Upper lobe of left lung (tissue), 6 donors: ENCODE data around the gene TOP3B. TPM values are rescaled to one million over a fixed set of nuclear protein-coding genes. Genes with fewer than 3 reads are reported as not detected.

Source experiments
- ATAC-seq, 2 donors: fragments of 200-7000 bp; cut with Tn5 transposase; one replicate each; pipeline ENCODE4 v1.9.1; 2022; ENCODE audit warnings: mild to moderate bottlenecking in 2 of 2, moderate library complexity in 2 of 2; ENCODE audit not compliant: low FRiP score in 2 of 2
- DNase-seq, 2 donors: peaks; one replicate each; pipeline ENCODE4 v3.0.0-alpha.2; 2019 to 2020
- H3K27ac ChIP-seq, 4 donors: fragments of 200-600 bp; sonication (generic); one replicate each; pipeline ENCODE4 v1.5.1; 2016 to 2019
- H3K27me3 ChIP-seq, 4 donors: fragments of 200-600 bp; sonication (generic); one replicate each; pipeline ENCODE4 v1.5.1; 2017 to 2019
- H3K36me3 ChIP-seq, 4 donors: fragments of 200-600 bp; sonication (generic); one replicate each; pipeline ENCODE4 v1.5.1; 2016 to 2019
- H3K4me1 ChIP-seq, 4 donors: fragments of 200-600 bp; sonication (generic); one replicate each; pipeline ENCODE4 v1.5.1; 2018 to 2019
- H3K4me3 ChIP-seq, 4 donors: fragments of 200-600 bp; sonication (generic); one replicate each; pipeline ENCODE4 v1.5.1; 2017 to 2019; ENCODE audit warnings: mild to moderate bottlenecking in 2 of 4, moderate library complexity in 1 of 4
- H3K9me3 ChIP-seq, 4 donors: fragments of 200-600 bp; sonication (generic); one replicate each; pipeline ENCODE4 v1.5.1; 2018 to 2019
- EP300 ChIP-seq, 4 donors: sonication (generic); formaldehyde crosslinking; IDR thresholded peaks; one replicate each; pipeline ENCODE4 v1.5.1; 2017; ENCODE audit warnings: antibody characterized with exemption in 4 of 4, control low read depth in 2 of 4
- POLR2A ChIP-seq, 4 donors: fragments of 450-650 bp; IDR thresholded peaks; one replicate each; pipeline ENCODE4 v1.5.1; 2016 to 2017; ENCODE audit warnings: antibody characterized with exemption in 4 of 4, mild to moderate bottlenecking in 2 of 4
- POLR2AphosphoS5 ChIP-seq, 2 donors: sonication (generic); formaldehyde crosslinking; IDR thresholded peaks; one replicate each; pipeline ENCODE4 v1.5.1; 2017; ENCODE audit warnings: antibody characterized with exemption in 2 of 2
- WGBS, 2 donors: methylation state at CpG; one replicate each; pipeline ENCODE4 v1.1.5; 2017 to 2018; 5-methylcytosine and 5-hydroxymethylcytosine counted together
- total RNA-seq, 6 donors: library from RNA; depleted of rRNA in 4 of 6; stranded (reverse); fragments of >200 nt in 4 of 6; gene quantifications; one replicate each; pipeline versions ENCODE4 v1.1.0 to v1.2.1, GENCODE V29; 2016 to 2021
- TF ChIP-seq, protein P1 (sequence below), 6 experiments: fragments of 450-650 bp in 4 of 6; fragments of 200-600 bp in 2 of 6; sonication (generic) in 2 of 6; IDR thresholded peaks; one replicate each; pipeline ENCODE4 v1.5.1; 2016 to 2019; ENCODE audit warnings: antibody characterized with exemption in 6 of 6
- donor health status: DM: no; HTN: no; CAD: no; lungs with moderate emphysema.
- donor health status: DM: no; HTN: yes; CAD: no; lungs with severe emphysema.

Gene TOP3B
- total RNA-seq, 6 donors from 2014 or later = 22.5 to 111 (median 34.0) TPM

DNA sequence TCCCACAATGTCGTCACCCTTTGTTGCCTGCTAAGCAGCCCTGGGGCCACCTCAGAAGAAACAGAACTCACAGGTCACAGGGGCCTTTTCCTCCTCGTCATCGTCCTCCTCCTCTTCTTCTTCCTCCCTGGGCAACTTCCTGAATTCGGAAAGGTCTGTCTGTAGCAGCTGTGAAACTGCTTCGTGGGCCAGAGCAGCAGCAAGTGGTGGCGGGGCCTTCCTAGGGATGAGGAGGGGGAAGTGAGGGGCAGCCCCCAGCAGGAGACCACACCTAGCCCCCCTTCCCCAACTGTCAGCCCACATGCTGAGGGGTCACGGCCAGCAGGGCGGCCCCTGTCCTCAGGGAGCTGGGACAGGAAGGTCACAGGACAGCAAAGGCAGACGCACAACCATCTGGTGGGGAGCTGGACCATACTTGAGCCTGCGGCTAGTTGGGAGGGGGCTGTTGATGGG lies 43.1 kb downstream of the TOP3B start:
- H3K27ac ChIP-seq = peak overlapping the region; percentile 93 to 98 (median 96)
- no peak for ATAC-seq
- peaks cover 82 to 91% (median 88%) of the 10 kb centered on the region in 4 donors for H3K4me1 ChIP-seq

DNA sequence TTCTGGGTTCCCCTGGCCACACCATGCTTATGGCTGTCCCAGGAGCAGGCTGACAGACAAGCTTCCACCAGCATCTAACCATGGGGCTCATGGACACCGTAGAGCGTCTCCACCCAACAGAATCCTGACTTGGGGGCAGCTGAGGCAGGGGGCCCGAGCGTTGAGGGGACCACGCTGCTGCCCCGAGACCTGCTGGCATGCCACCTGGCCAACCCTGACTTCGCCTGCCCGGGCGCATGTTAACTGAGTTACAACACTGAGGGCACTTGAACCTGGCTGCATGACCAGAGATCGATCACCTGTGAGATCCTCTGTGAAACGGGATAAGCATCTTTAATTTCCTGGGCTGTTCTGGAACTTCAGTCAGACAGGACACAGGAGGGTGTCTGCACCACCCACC lies 43.7 kb downstream of the TOP3B start:
- DNase-seq = no peak
- WGBS, 2 donors = 58 to 68% methylated on average over 2 to 10 of the region's 11 CpGs
- no peaks in the 10 kb centered on the region for H3K9me3 ChIP-seq
- no peak for TF ChIP-seq POLR2A (IDR thresholded peaks at IDR 0.05)
- TF ChIP-seq, protein P1, sequence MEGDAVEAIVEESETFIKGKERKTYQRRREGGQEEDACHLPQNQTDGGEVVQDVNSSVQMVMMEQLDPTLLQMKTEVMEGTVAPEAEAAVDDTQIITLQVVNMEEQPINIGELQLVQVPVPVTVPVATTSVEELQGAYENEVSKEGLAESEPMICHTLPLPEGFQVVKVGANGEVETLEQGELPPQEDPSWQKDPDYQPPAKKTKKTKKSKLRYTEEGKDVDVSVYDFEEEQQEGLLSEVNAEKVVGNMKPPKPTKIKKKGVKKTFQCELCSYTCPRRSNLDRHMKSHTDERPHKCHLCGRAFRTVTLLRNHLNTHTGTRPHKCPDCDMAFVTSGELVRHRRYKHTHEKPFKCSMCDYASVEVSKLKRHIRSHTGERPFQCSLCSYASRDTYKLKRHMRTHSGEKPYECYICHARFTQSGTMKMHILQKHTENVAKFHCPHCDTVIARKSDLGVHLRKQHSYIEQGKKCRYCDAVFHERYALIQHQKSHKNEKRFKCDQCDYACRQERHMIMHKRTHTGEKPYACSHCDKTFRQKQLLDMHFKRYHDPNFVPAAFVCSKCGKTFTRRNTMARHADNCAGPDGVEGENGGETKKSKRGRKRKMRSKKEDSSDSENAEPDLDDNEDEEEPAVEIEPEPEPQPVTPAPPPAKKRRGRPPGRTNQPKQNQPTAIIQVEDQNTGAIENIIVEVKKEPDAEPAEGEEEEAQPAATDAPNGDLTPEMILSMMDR (IDR thresholded peaks at IDR 0.05) = no peak
- TF ChIP-seq POLR2AphosphoS5 (IDR thresholded peaks at IDR 0.05) = no peak
- no peak for TF ChIP-seq EP300 (IDR thresholded peaks at IDR 0.05)
- peak overlapping the region; percentile 93 to 98 (median 96) for H3K27ac ChIP-seq
- H3K36me3 ChIP-seq = peaks cover 0 to 34% (median 2%) of the 10 kb centered on the region in 4 donors
- no peak for ATAC-seq
- H3K27me3 ChIP-seq = no peaks in the 10 kb centered on the region
- peak overlapping the region in 2 of 4 donors; percentile 51 to 64 for H3K4me3 ChIP-seq
- peaks cover 77 to 86% (median 82%) of the 10 kb centered on the region in 4 donors for H3K4me1 ChIP-seq

More for the DNA sequence above, 43.1 kb downstream of the TOP3B start:
- TF ChIP-seq POLR2A (IDR thresholded peaks at IDR 0.05) (peak in 1 of 4 donors; percentile 22), POLR2AphosphoS5 (IDR thresholded peaks at IDR 0.05) (no peak)
- Histone ChIP-seq H3K36me3 (peaks cover 0 to 34% (median 6%) of the 10 kb centered on the region in 4 donors), H3K4me3 (no peak overlapping the region), H3K27me3 (no peaks in the 10 kb centered on the region), H3K9me3 (no peaks in the 10 kb centered on the region)
- WGBS, 2 donors = 28 to 34% methylated on average over 5 to 10 of the region's 10 CpGs
- peak in 1 of 2 donors; percentile 56 for DNase-seq

DNA sequence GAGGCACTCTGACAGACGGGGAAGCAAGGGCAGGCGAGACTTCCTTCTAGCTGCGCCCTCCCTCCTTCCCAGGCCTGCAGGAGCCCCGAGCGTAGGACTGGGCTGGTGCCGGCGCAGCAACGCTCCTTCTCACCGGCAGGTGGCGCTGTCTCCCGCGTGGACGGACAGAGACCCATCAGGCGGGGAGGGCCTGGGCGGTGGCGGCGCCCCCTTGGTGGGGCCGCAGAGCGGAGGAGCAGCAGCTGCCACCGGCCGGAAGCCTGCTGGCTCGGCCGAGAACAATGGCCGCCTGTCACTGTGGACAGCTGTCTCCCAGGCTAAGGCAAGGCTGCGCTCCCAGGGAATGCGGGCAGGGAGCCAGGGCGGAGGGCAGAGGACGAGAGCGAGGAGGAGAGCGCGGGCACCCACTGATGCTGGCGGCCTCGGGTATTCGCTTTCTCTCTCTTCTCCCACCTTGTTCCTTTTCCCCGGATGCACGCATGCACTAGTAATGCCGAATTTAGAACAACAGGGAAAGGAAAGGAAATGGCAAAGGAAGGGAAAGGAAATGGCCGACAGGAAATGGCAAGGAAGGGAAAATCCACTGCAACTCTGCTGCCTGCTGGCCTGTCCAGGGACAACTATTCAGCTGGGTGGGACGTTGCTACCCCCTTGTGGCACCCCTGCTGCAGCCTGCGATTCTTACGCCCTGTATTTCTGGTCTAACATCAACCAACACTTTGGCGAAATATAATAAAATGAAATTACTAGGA lies 44.3 kb downstream of the TOP3B start:
- peaks cover 70 to 79% (median 76%) of the 10 kb centered on the region in 4 donors for H3K4me1 ChIP-seq
- TF ChIP-seq, protein P1 (IDR thresholded peaks at IDR 0.05) = peak; percentile 98 to 100 (median 100)
- TF ChIP-seq EP300 (IDR thresholded peaks at IDR 0.05) (peak in 1 of 4 donors; percentile 69), POLR2A (IDR thresholded peaks at IDR 0.05) (peak in 2 of 4 donors; percentile 58 to 63), POLR2AphosphoS5 (IDR thresholded peaks at IDR 0.05) (peak; percentile 80 to 87)
- peak; percentile 94 to 96 for ATAC-seq

DNA sequence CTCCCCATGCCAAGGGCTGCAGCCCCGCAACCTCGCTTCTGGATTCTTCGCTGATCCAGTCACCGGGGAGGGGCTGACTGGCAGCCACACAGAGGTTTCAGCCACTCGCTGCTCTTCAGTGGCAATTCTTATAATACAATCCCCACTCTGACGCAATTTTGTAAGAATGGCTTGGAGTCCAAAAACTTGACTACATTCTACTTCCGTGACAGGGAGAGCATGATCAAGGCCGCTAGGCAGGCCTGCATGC lies 44.8 kb downstream of the TOP3B start:
- Histone ChIP-seq H3K36me3 (peaks cover 0 to 39% (median 12%) of the 10 kb centered on the region in 4 donors), H3K27me3 (no peaks in the 10 kb centered on the region), H3K27ac (peak overlapping the region; percentile 93 to 98 (median 96)), H3K4me3 (peak overlapping the region in 3 of 4 donors; percentile 51 to 64 (median 53)), H3K4me1 (peaks cover 65 to 74% (median 71%) of the 10 kb centered on the region in 4 donors), H3K9me3 (no peaks in the 10 kb centered on the region)
- ATAC-seq (peak; percentile 77 to 79), DNase-seq (no peak)
- TF ChIP-seq POLR2AphosphoS5 (IDR thresholded peaks at IDR 0.05) (no peak), POLR2A (IDR thresholded peaks at IDR 0.05) (no peak), EP300 (IDR thresholded peaks at IDR 0.05) (no peak)
- TF ChIP-seq, protein P1 (IDR thresholded peaks at IDR 0.05) = no peak
- 11% methylated on average over 8 of the region's 8 CpGs; no CpG with 5 or more reads in 1 of the 2 donors for WGBS, 2 donors

More for the DNA sequence above, 44.3 kb downstream of the TOP3B start:
- Histone ChIP-seq H3K36me3 (peaks cover 0 to 34% (median 7%) of the 10 kb centered on the region in 4 donors), H3K27ac (peak overlapping the region; percentile 93 to 98 (median 96)), H3K9me3 (no peaks in the 10 kb centered on the region), H3K27me3 (no peaks in the 10 kb centered on the region), H3K4me3 (peak overlapping the region in 3 of 4 donors; percentile 51 to 64 (median 53))
- peak; percentile 97 for DNase-seq
- 2% methylated on average over 24 to 42 of the region's 42 CpGs for WGBS, 2 donors

DNA sequence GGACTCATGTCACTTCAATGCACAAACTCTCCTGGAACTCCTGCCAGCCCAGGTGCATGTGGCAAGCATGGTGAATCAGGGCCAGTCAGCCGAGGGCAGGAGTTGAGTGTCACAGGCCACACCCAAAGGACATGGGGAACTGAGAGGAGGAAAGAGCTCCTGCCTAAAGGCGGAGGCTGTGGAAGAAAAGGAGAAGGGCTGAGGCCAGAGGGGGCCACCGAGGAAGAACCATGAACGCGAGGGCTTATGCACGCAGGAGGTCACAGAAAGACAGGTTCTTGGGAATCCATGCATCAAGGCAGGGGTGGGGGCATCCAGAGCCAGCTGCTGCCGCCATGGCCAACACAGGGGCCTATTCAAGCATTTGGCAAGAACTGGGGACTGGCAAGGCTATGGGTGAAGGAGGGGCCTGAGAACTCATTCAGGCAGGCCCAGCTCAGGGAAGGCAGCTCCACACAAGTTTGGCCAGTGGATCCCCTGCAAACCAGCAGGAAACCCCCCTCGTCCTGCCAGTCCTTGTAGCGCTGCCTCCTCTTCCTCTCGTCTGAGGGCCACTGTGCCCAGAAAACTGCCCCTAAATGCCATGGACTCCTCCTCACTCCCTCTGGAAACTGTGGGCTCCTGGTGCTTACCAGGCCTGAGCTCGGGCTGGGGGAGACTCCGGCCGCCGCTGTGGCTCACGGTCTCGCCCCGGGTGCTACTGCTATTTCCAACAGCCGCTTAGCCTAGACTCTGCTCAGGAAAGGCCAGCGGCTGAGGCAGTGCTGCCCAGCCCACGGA lies 45.4 kb downstream of the TOP3B start:
- peak; percentile 85 to 87 for DNase-seq
- peaks cover 5 to 44% (median 17%) of the 10 kb centered on the region in 4 donors for H3K36me3 ChIP-seq
- peak; percentile 34 to 42 for ATAC-seq
- no peaks in the 10 kb centered on the region for H3K9me3 ChIP-seq
- H3K27me3 ChIP-seq = no peaks in the 10 kb centered on the region
- TF ChIP-seq, protein P1 (IDR thresholded peaks at IDR 0.05) = no peak
- no peak for TF ChIP-seq EP300 (IDR thresholded peaks at IDR 0.05)
- no peak for TF ChIP-seq POLR2A (IDR thresholded peaks at IDR 0.05)
- peak overlapping the region; percentile 93 to 98 (median 96) for H3K27ac ChIP-seq
- H3K4me1 ChIP-seq = peaks cover 60 to 69% (median 66%) of the 10 kb centered on the region in 4 donors
- 57 to 77% methylated on average over 7 to 20 of the region's 20 CpGs for WGBS, 2 donors
- peak overlapping the region in 3 of 4 donors; percentile 51 to 64 (median 53) for H3K4me3 ChIP-seq
